ENCODE results near the gene AURKA. TPM values are rescaled to one million over a fixed set of nuclear protein-coding genes. Genes with fewer than 3 reads are reported as not detected.

Gene AURKA
- total RNA-seq, 2 experiments from 2014 or later: 91.9 to 95.4 TPM

- Mint-ChIP-seq H3K4me3 (no peak overlapping the region), H3K27ac (no peak overlapping the region), H3K36me3 (ENCODE audit: low read depth) (peaks cover 87% of the 10 kb centered on the region), H3K9me3 (no peaks in the 10 kb centered on the region), H3K4me1 (peaks cover 66% of the 10 kb centered on the region), H3K27me3 (no peaks in the 10 kb centered on the region)
- no peak for DNase-seq
- POLR2A ChIA-PET: no interaction called here
- CTCF ChIA-PET: no interaction called here
These were observed 6.9 kb downstream of the AURKA start for GRCh38 chr20:56385130-56385529.

- DNase-seq: no peak
- peaks cover 85% of the 10 kb centered on the region for H3K36me3 Mint-ChIP-seq (ENCODE audit: low read depth)
- no peaks in the 10 kb centered on the region for H3K9me3 Mint-ChIP-seq
- ChIA-PET POLR2A (interaction anchor here (1.0 to 2.5 kb wide), 3 partner anchors 8 to 12 kb away, joined by 4 to 11 read pairs (median 5); partner anchors contain the start of genes AURKA and CSTF1), CTCF (interaction anchor here (1.1 kb wide), 1 partner anchor 25 kb away, joined by 4 read pairs; the partner anchor contains the start of gene FAM210B)
- H3K27ac Mint-ChIP-seq: no peak overlapping the region
- H3K4me1 Mint-ChIP-seq: peaks cover 63% of the 10 kb centered on the region
- no peaks in the 10 kb centered on the region for H3K27me3 Mint-ChIP-seq
- H3K4me3 Mint-ChIP-seq: no peak overlapping the region
These were observed 8.7 kb downstream of the AURKA start for GRCh38 chr20:56383334-56383733.

- ChIA-PET CTCF (no interaction called here), POLR2A (interaction anchor here (1.0 to 2.5 kb wide), 3 partner anchors 9 to 13 kb away, joined by 4 to 11 read pairs (median 5); partner anchors contain the start of genes AURKA and CSTF1)
These were observed 9.3 kb downstream of the AURKA start for GRCh38 chr20:56382696-56383095.

GRCh38 chr20:56381501-56381900, 10.5 kb downstream of the AURKA start:
- Mint-ChIP-seq H3K27me3 (no peaks in the 10 kb centered on the region), H3K4me1 (peaks cover 62% of the 10 kb centered on the region), H3K4me3 (no peak overlapping the region), H3K27ac (no peak overlapping the region), H3K36me3 (ENCODE audit: low read depth) (peaks cover 88% of the 10 kb centered on the region), H3K9me3 (no peaks in the 10 kb centered on the region)
- ChIA-PET CTCF (no interaction called here), POLR2A (interaction anchor here (1.0 to 1.8 kb wide), 2 partner anchors 9 to 11 kb away, joined by 6 read pairs; partner anchors contain the start of genes AURKA and CSTF1)
- DNase-seq: no peak

More at GRCh38 chr20:56382696-56383095, 9.3 kb downstream of the AURKA start:
- H3K9me3 Mint-ChIP-seq: no peaks in the 10 kb centered on the region
- no peaks in the 10 kb centered on the region for H3K27me3 Mint-ChIP-seq
- H3K36me3 Mint-ChIP-seq (ENCODE audit: low read depth): peaks cover 85% of the 10 kb centered on the region
- no peak overlapping the region for H3K27ac Mint-ChIP-seq
- H3K4me3 Mint-ChIP-seq: no peak overlapping the region
- no peak for DNase-seq
- H3K4me1 Mint-ChIP-seq: peaks cover 61% of the 10 kb centered on the region

GRCh38 chr20:56380375-56380774, 11.6 kb downstream of the AURKA start:
- Mint-ChIP-seq H3K27me3 (no peaks in the 10 kb centered on the region), H3K36me3 (ENCODE audit: low read depth) (peaks cover 88% of the 10 kb centered on the region), H3K27ac (no peak overlapping the region), H3K4me1 (peaks cover 66% of the 10 kb centered on the region), H3K4me3 (no peak overlapping the region), H3K9me3 (no peaks in the 10 kb centered on the region)
- ChIA-PET POLR2A (interaction anchor here (1.1 to 1.8 kb wide), 2 partner anchors 10 to 11 kb away, joined by 5 to 6 read pairs; no protein-coding TSS in a partner anchor), CTCF (no interaction called here)
- no peak for DNase-seq

GRCh38 chr20:56378386-56378785, 13.6 kb downstream of the AURKA start:
- Mint-ChIP-seq H3K9me3 (no peaks in the 10 kb centered on the region), H3K36me3 (ENCODE audit: low read depth) (peaks cover 84% of the 10 kb centered on the region), H3K4me1 (peaks cover 68% of the 10 kb centered on the region), H3K27ac (no peak overlapping the region), H3K4me3 (no peak overlapping the region), H3K27me3 (no peaks in the 10 kb centered on the region)
- ChIA-PET CTCF (no interaction called here), POLR2A (interaction anchor here (0.6 kb wide), 1 partner anchor 13 kb away, joined by 4 read pairs; the partner anchor contains the start of genes AURKA and CSTF1)
- DNase-seq: no peak

GRCh38 chr20:56376331-56376730, 15.7 kb downstream of the AURKA start:
- ChIA-PET POLR2A (interaction anchor here (1.1 to 2.7 kb wide), 3 partner anchors 15 to 36 kb away, joined by 3 to 10 read pairs (median 7); partner anchors contain the start of genes AURKA, CASS4, CSTF1 and FAM210B), CTCF (interaction anchor here (1.4 kb wide), 1 partner anchor 22 kb away, joined by 3 read pairs; no protein-coding TSS in a partner anchor)
- Mint-ChIP-seq H3K9me3 (no peaks in the 10 kb centered on the region), H3K4me1 (peaks cover 60% of the 10 kb centered on the region), H3K36me3 (ENCODE audit: low read depth) (peaks cover 82% of the 10 kb centered on the region), H3K27ac (no peak overlapping the region), H3K4me3 (no peak overlapping the region), H3K27me3 (no peaks in the 10 kb centered on the region)
- DNase-seq: no peak

GRCh38 chr20:56373942-56374341, 18.1 kb downstream of the AURKA start:
- Mint-ChIP-seq H3K27me3 (no peaks in the 10 kb centered on the region), H3K27ac (peak overlapping the region; percentile 61), H3K36me3 (ENCODE audit: low read depth) (peaks cover 83% of the 10 kb centered on the region), H3K4me1 (peaks cover 44% of the 10 kb centered on the region), H3K9me3 (no peaks in the 10 kb centered on the region), H3K4me3 (no peak overlapping the region)
- ChIA-PET CTCF (no interaction called here), POLR2A (interaction anchor here (0.7 to 3.8 kb wide), 3 partner anchors 9 to 54 kb away, joined by 3 to 11 read pairs (median 4); partner anchors contain the start of genes AURKA and CSTF1)
- no peak for DNase-seq

GRCh38 chr20:56372850-56373249, 19.2 kb downstream of the AURKA start:
- CTCF ChIA-PET: interaction anchor here (0.7 to 1.0 kb wide), 2 partner anchors 14 to 18 kb away, joined by 3 to 4 read pairs; partner anchors contain the start of gene FAM210B
- Mint-ChIP-seq H3K27me3 (no peaks in the 10 kb centered on the region), H3K4me3 (no peak overlapping the region), H3K4me1 (peaks cover 35% of the 10 kb centered on the region), H3K9me3 (no peaks in the 10 kb centered on the region), H3K27ac (peak overlapping the region; percentile 38), H3K36me3 (ENCODE audit: low read depth) (peaks cover 80% of the 10 kb centered on the region)
- POLR2A ChIA-PET: interaction anchor here (1.6 to 3.8 kb wide), 3 partner anchors 10 to 20 kb away, joined by 5 to 15 read pairs (median 11); partner anchors contain the start of genes AURKA and CSTF1
- DNase-seq: no peak

GRCh38 chr20:56371977-56372376, 20.0 kb downstream of the AURKA start:
- H3K27me3 Mint-ChIP-seq: no peaks in the 10 kb centered on the region
- ChIA-PET POLR2A (interaction anchor here (1.6 to 3.8 kb wide), 3 partner anchors 11 to 21 kb away, joined by 5 to 15 read pairs (median 11); partner anchors contain the start of genes AURKA and CSTF1), CTCF (no interaction called here)
- no peak for DNase-seq
- peaks cover 32% of the 10 kb centered on the region for H3K4me1 Mint-ChIP-seq
- H3K27ac Mint-ChIP-seq: no peak overlapping the region
- H3K9me3 Mint-ChIP-seq: no peaks in the 10 kb centered on the region
- peaks cover 73% of the 10 kb centered on the region for H3K36me3 Mint-ChIP-seq (ENCODE audit: low read depth)
- no peak overlapping the region for H3K4me3 Mint-ChIP-seq

GRCh38 chr20:56369179-56369578, 22.8 kb downstream of the AURKA start:
- CTCF ChIA-PET: no interaction called here
- H3K27ac Mint-ChIP-seq: no peak overlapping the region
- peaks cover 54% of the 10 kb centered on the region for H3K36me3 Mint-ChIP-seq (ENCODE audit: low read depth)
- no peak overlapping the region for H3K4me3 Mint-ChIP-seq
- POLR2A ChIA-PET: interaction anchor here (1.3 to 1.6 kb wide), 2 partner anchors 10 to 23 kb away, joined by 4 to 5 read pairs; partner anchors contain the start of genes AURKA, CSTF1 and FAM210B
- no peak for DNase-seq
- H3K4me1 Mint-ChIP-seq: peaks cover 16% of the 10 kb centered on the region
- no peaks in the 10 kb centered on the region for H3K27me3 Mint-ChIP-seq
- no peaks in the 10 kb centered on the region for H3K9me3 Mint-ChIP-seq

- no peak overlapping the region for H3K4me3 Mint-ChIP-seq
- POLR2A ChIA-PET: interaction anchor here (1.1 to 1.6 kb wide), 3 partner anchors 9 to 24 kb away, joined by 3 to 5 read pairs (median 4); partner anchors contain the start of genes AURKA, CSTF1 and FAM210B
- no peak for DNase-seq
- H3K9me3 Mint-ChIP-seq: no peaks in the 10 kb centered on the region
- H3K36me3 Mint-ChIP-seq (ENCODE audit: low read depth): peaks cover 49% of the 10 kb centered on the region
- CTCF ChIA-PET: no interaction called here
- peaks cover 10% of the 10 kb centered on the region for H3K4me1 Mint-ChIP-seq
- H3K27me3 Mint-ChIP-seq: no peaks in the 10 kb centered on the region
- H3K27ac Mint-ChIP-seq: no peak overlapping the region
These were observed 23.5 kb downstream of the AURKA start for GRCh38 chr20:56368351-56369134.

GRCh38 chr20:56363491-56363890, 28.5 kb downstream of the AURKA start:
- POLR2A ChIA-PET: no interaction called here
- DNase-seq: no peak
- Mint-ChIP-seq H3K27ac (no peak overlapping the region), H3K9me3 (no peaks in the 10 kb centered on the region), H3K36me3 (ENCODE audit: low read depth) (peaks cover 5% of the 10 kb centered on the region), H3K27me3 (no peaks in the 10 kb centered on the region), H3K4me3 (no peak overlapping the region), H3K4me1 (peaks cover 9% of the 10 kb centered on the region)
- CTCF ChIA-PET: no interaction called here
